ENCODE data around the gene DOCK4.

- TF ChIP-seq CTCF (IDR thresholded peaks at IDR 0.05) (no peak), POLR2A (IDR thresholded peaks at IDR 0.05) (no peak)
Measured at GRCh38 chr7:111853201-111853990, 352.8 kb downstream of the DOCK4 start.
